Measurements from ENCODE around the gene SLC22A1.
"Not testable (repeated sequence)": the region's sequence is repeated elsewhere in the genome, so short reads cannot be mapped to it uniquely, and the experiment has no call there.

The SLC22A1 gene

DNA sequence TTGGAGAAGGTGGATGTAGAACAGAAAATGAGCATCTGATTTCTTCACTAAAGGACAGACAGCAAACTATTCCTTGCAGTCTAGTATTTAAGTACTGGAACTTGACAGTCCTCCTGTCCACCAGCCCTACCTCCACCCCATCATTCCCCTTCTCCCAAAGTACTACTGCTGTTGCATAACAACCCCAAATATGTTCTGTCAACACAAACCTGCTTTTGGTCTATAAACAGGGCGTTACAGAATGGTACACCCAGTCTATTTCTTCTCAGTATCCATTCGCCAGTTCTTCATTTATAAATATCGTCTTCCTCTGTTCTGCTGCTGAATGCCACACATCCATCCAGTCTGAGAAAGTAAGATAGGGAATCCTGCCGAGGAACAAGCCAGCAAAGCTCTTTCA is 27.7 kb upstream of the SLC22A1 start:
- no peak for DNase-seq (ENCODE audit: low read depth in 3 of 3)

GRCh38 chr6:160095146-160095845 is 26.3 kb upstream of the SLC22A1 start:
- DNase-seq (ENCODE audit: low read depth in 3 of 3) = no peak

DNA sequence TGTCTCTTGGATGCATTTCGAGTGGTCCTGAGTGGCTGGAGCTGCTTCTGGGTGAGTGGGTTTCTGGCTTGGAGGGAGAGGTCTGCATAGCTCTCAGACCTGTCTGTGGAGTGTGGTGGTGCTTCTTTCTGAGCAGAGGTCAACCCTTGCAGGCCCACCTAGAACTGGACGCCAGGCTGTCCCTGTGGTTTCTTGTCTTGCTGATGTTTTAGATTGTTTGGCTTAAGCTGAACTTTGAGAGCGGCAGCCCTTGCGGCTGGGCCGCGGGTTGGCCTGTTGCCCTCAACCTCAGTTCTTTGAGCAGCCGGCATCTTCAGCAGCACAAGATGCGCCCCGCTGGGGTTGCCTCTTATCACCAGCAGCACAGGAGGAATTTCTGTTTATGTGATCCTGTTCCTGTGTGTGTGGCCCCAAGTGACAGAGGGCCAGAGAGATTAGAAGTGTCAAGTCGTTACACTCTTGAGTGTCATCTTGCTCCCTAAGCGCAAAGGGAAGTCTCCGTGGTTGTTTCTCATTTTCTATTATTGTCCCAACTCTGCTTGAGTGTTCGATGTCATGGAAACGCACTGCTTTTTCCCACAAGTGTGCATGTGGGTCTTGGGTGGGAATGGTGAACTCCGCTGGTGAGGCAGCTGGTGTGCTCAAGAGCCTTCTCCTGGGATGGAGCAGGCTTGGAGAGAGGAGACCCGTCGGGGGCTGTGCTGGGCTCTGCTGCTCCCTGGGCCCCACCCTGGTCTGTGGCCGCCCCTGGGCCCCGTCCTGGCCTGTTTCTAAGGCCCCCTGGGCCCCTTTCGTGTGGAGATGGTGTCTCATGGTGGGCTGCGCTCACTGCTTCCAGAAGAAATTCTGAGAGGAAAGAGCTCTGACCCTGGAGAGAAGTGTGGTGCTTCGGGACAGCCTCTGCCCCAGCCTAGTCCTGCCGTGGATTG is 20.1 kb upstream of the SLC22A1 start:
- no peak for DNase-seq (ENCODE audit: low read depth in 3 of 3)

DNA sequence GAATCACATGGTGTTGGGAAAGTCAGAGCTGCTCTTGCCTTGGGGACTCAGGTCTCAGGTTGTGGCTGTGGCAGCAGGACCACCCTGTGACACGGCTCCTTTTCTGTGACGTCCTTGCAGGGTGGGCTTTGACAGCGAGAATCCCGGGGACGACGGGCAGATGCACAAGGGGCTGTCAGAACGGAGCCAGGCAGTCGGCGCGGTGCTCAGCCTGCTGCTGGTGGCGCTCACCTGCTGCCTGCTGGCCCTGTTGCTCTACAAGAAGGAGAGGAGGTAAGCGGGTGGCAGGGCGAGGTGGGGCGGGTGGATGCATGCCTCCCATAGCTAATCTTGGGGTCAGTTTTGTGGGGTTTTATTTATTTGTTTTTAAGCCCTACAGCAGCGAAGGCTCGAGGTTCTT is 19.2 kb upstream of the SLC22A1 start:
- no peak for DNase-seq (ENCODE audit: low read depth in 3 of 3)

GRCh38 chr6:160102956-160103824 is 18.4 kb upstream of the SLC22A1 start:
- peak in 1 of 3 donors; percentile 7 for DNase-seq (ENCODE audit: low read depth in 3 of 3)

DNA sequence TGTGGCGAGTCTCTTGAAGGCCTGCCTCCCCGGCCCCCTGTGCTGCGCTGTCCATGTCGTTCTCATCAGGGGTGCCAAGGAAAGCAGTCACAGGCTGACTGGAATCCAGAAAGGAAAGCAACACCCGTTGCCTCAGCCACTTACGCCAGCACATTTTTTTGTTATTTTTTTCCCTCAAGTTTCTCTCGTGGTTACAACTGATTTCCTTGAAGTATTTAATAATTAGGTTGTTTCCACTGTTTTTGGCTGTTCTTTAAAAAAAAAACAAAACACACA is 17.9 kb upstream of the SLC22A1 start:
- no peak for DNase-seq (ENCODE audit: low read depth in 3 of 3)

DNA sequence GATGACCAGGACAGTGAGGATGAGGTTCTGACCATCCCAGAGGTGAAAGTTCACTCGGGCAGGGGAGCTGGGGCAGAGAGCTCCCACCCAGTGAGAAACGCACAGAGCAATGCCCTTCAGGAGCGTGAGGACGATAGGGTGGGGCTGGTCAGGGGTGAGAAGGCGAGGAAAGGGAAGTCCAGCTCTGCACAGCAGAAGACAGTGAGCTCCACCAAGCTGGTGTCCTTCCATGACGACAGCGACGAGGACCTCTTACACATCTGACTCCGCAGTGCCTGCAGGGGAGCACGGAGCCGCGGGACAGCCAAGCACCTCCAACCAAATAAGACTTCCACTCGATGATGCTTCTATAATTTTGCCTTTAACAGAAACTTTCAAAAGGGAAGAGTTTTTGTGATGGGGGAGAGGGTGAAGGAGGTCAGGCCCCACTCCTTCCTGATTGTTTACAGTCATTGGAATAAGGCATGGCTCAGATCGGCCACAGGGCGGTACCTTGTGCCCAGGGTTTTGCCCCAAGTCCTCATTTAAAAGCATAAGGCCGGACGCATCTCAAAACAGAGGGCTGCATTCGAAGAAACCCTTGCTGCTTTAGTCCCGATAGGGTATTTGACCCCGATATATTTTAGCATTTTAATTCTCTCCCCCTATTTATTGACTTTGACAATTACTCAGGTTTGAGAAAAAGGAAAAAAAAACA is 16.6 kb upstream of the SLC22A1 start:
- DNase-seq (ENCODE audit: low read depth in 3 of 3) = no peak

GRCh38 chr6:160106010-160106409 is 15.6 kb upstream of the SLC22A1 start:
- DNase-seq (ENCODE audit: low read depth in 3 of 3) = no peak

DNA sequence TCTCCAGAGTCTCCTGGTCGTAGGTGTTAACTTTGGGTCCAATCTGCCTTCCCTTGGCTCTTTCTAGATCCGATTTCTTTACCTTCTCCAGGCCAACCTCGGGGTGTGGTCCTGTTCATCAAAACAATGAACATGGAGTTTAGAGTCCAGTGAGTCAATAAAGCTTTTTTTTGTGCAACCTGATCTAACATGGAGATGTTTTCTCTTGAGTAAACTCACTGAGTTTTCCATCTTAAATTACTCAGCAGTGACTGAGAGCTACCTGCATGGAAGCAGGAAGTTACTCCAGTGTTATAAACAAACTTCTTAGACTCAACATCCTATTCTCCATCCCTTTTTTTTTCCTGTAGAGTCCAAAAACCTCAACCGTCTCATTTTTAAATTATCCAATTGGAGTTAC is 14.9 kb upstream of the SLC22A1 start:
- DNase-seq (ENCODE audit: low read depth in 3 of 3) = no peak

DNA sequence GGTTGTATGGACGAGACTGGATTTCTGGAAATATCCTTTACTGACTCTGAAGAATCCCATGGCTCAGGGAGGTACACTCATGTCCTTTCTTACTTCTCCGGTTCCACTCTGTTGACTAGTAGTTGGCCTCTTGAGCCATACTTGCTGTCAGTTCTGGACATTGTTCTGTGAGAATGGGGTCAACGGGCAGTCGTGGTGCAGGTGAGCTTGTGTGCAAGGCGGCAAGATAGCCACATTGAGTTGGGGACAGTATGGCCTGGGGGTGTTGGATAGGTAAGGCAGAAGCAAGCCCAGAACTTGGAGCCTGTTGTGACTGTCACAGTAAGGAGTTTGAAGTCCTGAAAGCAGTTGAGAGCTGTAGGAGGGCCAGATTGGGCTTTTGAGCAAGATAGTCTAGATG is 13.5 kb upstream of the SLC22A1 start:
- DNase-seq (ENCODE audit: low read depth in 3 of 3) = no peak

- no peak for DNase-seq (ENCODE audit: low read depth in 3 of 3)
Measured at GRCh38 chr6:160110586-160111123, 11.0 kb upstream of the SLC22A1 start.

GRCh38 chr6:160111806-160112205 is 9.8 kb upstream of the SLC22A1 start:
- no peak for DNase-seq (ENCODE audit: low read depth in 3 of 3)

DNA sequence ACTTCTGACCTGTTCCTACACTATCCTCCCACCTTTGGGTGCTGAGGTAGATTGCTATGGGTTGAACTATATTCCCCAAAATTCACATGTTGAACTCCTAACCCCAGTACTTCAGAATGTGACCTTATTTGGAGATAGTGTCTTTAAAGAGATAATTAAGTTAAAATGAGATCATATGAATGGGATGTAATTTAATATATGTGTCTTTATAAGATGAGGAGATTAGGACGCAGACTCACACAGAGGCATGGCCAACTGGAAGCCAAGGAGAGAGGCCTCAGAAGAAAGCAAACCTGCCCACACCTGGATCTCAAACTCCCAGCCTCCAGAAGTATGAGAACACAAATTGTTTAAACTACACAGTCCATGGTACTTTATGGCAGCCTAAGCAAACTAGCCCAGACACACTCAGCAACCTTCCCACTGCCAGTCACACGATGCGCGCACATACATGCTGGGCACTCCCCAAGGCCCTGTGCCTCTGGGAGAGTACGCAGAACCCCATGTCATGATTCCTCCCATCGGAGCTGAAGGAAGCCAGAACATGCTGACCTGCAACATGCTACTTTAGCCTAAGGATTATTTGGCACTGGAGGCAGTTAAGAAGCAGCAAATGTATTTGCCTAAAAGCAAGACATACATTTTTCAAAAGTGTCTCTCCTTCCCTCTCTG is 8.9 kb upstream of the SLC22A1 start:
- no peak for DNase-seq (ENCODE audit: low read depth in 3 of 3)

DNA sequence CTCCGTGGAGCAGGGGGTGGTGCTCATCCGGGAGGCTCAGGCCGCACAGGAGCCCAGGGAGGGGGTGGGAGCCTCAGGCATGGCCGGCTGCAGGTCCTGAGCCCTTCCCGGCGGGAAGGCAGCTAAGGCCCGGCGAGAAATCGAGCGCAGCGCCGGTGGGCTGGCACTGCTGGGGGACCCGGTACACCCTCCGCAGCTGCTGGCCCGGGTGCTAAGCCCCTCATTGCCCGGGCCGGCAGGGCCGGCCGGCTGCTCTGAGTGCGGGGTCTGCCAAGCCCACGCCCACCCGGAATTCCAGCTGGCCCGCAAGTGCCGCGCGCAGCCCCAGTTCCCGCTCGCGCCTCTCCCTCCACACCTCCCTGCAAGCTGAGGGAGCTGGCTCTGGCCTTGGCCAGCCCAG is 7.1 kb upstream of the SLC22A1 start:
- DNase-seq (ENCODE audit: low read depth in 3 of 3) = not testable (repeated sequence)

GRCh38 chr6:160115421-160115820 is 6.2 kb upstream of the SLC22A1 start:
- DNase-seq (ENCODE audit: low read depth in 3 of 3) = no peak

- DNase-seq (ENCODE audit: low read depth in 3 of 3) = no peak
Measured at GRCh38 chr6:160116411-160116810, 5.2 kb upstream of the SLC22A1 start.

DNA sequence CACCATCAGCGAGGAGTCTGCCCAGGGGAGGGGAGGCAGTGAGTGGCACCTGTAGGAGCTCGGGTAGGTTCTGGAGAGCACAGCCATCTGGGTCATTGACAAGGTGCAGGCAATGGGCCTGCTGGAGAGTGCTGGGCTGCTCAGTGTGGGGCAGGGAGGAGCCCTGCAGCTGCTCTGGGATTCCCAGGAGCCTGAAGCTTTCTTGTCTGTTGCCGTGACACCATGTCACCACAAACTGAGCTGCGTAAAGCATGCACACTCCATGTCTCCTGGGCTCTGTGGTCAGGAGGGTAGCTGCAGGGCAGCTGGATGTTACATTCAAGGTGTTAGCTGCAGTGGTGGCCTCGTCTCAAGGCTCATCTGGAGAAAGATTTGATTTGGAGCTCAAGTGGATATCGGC is 4.5 kb upstream of the SLC22A1 start:
- no peak for DNase-seq (ENCODE audit: low read depth in 3 of 3)

DNA sequence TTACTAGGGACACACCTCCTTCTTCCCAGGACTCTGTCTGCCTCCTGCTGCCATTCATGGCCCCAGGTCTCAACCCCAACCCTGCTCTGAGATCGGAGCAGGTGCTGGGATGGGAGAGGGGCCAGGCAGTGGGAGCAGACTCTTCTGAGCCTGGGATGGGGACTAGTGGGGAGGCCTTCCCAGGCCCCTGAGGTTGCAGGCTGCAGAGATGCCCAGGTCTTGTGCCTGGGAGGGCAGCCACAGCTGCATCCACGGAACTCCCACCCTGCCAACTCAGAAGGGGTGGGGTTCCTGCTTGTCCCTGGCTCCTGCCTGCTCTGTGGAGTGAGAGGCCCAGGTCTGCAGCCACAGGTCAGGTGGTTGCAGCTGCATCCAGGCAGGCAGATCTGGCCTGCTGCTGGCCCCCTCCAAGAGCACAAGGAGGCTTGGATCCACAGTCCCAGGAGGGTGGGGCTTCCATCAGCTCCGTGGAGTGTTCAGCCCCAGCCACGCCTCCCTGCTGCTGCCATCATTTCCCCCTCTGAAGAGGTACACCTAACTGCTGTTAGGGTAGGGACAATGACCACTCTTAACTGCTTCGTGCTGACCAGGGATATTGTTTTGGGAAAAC is 2.9 kb upstream of the SLC22A1 start:
- DNase-seq (ENCODE audit: low read depth in 3 of 3) = no peak

GRCh38 chr6:160120087-160120486 is 1.5 kb upstream of the SLC22A1 start:
- no peak for DNase-seq (ENCODE audit: low read depth in 3 of 3)

DNA sequence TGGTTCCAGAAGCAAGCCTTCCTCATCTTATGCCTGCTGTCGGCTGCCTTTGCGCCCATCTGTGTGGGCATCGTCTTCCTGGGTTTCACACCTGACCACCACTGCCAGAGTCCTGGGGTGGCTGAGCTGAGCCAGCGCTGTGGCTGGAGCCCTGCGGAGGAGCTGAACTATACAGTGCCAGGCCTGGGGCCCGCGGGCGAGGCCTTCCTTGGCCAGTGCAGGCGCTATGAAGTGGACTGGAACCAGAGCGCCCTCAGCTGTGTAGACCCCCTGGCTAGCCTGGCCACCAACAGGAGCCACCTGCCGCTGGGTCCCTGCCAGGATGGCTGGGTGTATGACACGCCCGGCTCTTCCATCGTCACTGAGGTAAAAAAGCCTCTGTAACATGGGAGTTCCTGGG is 366 bp downstream of the SLC22A1 start:
- no peak for DNase-seq (ENCODE audit: low read depth in 3 of 3)

- DNase-seq (ENCODE audit: low read depth in 3 of 3) = no peak
Measured at GRCh38 chr6:160122744-160123143, 1.1 kb downstream of the SLC22A1 start.
